ENCODE measurements around the gene CRIM1. TPM values are rescaled to one million over a fixed set of nuclear protein-coding genes. Genes with fewer than 3 reads are reported as not detected.
A peak's percentile ranks its signal among the peaks of the same experiment; 100 is the strongest.

CRIM1 gene
- total RNA-seq, 6 experiments from 2014 or later: 731 to 946 (median 839) TPM

DNA sequence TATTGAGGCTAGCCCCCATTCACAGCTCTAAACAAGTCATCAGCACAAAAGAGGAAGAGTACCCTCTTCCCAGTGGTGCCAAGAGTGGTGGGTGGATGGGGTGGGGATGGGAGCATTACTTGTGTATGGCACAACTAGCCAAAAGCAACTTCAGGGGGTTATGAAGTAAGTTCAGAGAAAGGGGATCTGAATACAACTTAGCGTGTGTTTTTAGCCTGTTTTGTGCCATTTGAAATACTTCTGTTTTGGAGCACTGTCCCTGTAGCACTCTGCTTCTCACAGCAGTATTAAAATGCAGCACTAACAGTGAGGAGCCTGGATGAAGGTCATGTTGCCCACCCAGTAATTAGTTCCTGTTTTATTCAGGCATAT is 113.5 kb downstream of the CRIM1 start:
- H3K36me3 Mint-ChIP-seq (ENCODE audit: low read depth): peaks cover 82% of the 10 kb centered on the region
- no peak for DNase-seq
- peaks cover 44% of the 10 kb centered on the region for H3K9me3 Mint-ChIP-seq

GRCh38 chr2:36469710-36470109 is 114.1 kb downstream of the CRIM1 start:
- Mint-ChIP-seq H3K27ac (no peak overlapping the region; the same call in 1 of the 2 replicates), H3K4me3 (peak overlapping the region; percentile 6; the same call in 1 of the 2 replicates), H3K9me3 (peaks cover 46% of the 10 kb centered on the region), H3K36me3 (ENCODE audit: low read depth) (peaks cover 88% of the 10 kb centered on the region), H3K27me3 (ENCODE audit: insufficient read depth) (peaks cover 55% of the 10 kb centered on the region), H3K4me1 (ENCODE audit: low read depth) (peaks cover 84% of the 10 kb centered on the region)
- DNase-seq: no peak
- TF ChIP-seq, protein P1, sequence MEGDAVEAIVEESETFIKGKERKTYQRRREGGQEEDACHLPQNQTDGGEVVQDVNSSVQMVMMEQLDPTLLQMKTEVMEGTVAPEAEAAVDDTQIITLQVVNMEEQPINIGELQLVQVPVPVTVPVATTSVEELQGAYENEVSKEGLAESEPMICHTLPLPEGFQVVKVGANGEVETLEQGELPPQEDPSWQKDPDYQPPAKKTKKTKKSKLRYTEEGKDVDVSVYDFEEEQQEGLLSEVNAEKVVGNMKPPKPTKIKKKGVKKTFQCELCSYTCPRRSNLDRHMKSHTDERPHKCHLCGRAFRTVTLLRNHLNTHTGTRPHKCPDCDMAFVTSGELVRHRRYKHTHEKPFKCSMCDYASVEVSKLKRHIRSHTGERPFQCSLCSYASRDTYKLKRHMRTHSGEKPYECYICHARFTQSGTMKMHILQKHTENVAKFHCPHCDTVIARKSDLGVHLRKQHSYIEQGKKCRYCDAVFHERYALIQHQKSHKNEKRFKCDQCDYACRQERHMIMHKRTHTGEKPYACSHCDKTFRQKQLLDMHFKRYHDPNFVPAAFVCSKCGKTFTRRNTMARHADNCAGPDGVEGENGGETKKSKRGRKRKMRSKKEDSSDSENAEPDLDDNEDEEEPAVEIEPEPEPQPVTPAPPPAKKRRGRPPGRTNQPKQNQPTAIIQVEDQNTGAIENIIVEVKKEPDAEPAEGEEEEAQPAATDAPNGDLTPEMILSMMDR (IDR thresholded peaks at IDR 0.05): no peak

More for the DNA sequence above, 113.5 kb downstream of the CRIM1 start:
- H3K27me3 Mint-ChIP-seq (ENCODE audit: insufficient read depth): peaks cover 56% of the 10 kb centered on the region
- peak overlapping the region; percentile 30; the same call in 1 of the 2 replicates for H3K4me3 Mint-ChIP-seq
- no peak overlapping the region; the same call in 1 of the 2 replicates for H3K27ac Mint-ChIP-seq
- TF ChIP-seq, protein P1 (IDR thresholded peaks at IDR 0.05): no peak
- peaks cover 81% of the 10 kb centered on the region for H3K4me1 Mint-ChIP-seq (ENCODE audit: low read depth)

DNA sequence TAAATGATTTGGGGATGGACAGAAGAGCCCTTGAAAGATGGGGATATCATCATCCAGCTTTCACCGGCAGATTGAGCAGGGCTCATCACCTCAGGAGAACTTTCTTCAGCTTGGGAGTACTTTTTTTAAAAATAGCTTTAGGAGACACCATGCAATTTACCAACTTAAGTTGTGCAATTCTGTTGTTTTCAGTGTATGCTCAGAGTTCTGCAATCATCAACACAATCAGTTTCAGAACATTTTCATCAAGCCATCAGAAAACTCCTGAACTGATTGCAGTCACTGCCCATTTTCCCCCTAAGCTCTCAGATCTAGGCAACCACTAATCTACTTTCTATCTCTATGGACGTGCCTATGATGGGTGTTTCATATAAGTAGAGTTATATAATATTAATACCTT is 117.7 kb downstream of the CRIM1 start:
- Mint-ChIP-seq H3K4me3 (no peak overlapping the region; the same call in 1 of the 2 replicates), H3K27me3 (ENCODE audit: insufficient read depth) (peaks cover 70% of the 10 kb centered on the region), H3K9me3 (peaks cover 76% of the 10 kb centered on the region), H3K36me3 (ENCODE audit: low read depth) (peaks cover 100% of the 10 kb centered on the region), H3K4me1 (ENCODE audit: low read depth) (peaks cover 91% of the 10 kb centered on the region), H3K27ac (peak overlapping the region; percentile 68; the same call in 1 of the 2 replicates)
- no peak for DNase-seq
- TF ChIP-seq, protein P1 (IDR thresholded peaks at IDR 0.05): no peak

DNA sequence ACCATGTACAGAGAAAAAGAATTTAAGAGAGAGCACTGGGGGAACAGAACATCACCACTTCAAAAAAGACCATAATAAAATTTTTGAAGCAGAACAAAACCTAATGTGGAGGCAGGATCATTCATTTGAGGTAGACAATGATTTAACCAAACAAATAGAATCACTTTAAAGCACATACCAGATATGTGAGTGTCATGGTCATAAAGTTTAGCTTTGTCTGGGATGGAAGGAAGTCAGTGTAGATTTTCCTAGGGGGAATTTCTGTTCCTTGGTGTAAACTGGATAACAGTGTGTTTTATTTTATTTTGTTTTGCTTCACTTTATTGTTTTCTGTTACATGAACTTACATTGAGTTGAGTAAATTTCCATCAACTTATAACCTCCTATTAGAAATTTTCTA is 120.8 kb downstream of the CRIM1 start:
- Mint-ChIP-seq H3K4me1 (ENCODE audit: low read depth) (peaks cover 91% of the 10 kb centered on the region), H3K27me3 (ENCODE audit: insufficient read depth) (peaks cover 86% of the 10 kb centered on the region), H3K9me3 (peaks cover 77% of the 10 kb centered on the region), H3K36me3 (ENCODE audit: low read depth) (peaks cover 100% of the 10 kb centered on the region), H3K4me3 (peak overlapping the region; percentile 68), H3K27ac (peak overlapping the region; percentile 96)
- TF ChIP-seq, protein P1 (IDR thresholded peaks at IDR 0.05): no peak
- no peak for DNase-seq

- H3K4me1 Mint-ChIP-seq (ENCODE audit: low read depth): peaks cover 93% of the 10 kb centered on the region
- TF ChIP-seq, protein P1 (IDR thresholded peaks at IDR 0.05): no peak
- H3K4me3 Mint-ChIP-seq: peak overlapping the region; percentile 68
- no peak for DNase-seq
- peaks cover 100% of the 10 kb centered on the region for H3K36me3 Mint-ChIP-seq (ENCODE audit: low read depth)
- peaks cover 71% of the 10 kb centered on the region for H3K9me3 Mint-ChIP-seq
- peaks cover 90% of the 10 kb centered on the region for H3K27me3 Mint-ChIP-seq (ENCODE audit: insufficient read depth)
- H3K27ac Mint-ChIP-seq: peak overlapping the region; percentile 96
These were observed 121.7 kb downstream of the CRIM1 start for GRCh38 chr2:36477315-36477714.

Data from HFFc6 (cell line).